ENCODE data around the gene FYTTD1. TPM values are rescaled to one million over a fixed set of nuclear protein-coding genes. Genes with fewer than 3 reads are reported as not detected.
"Not testable (repeated sequence)": the region's sequence is repeated elsewhere in the genome, so short reads cannot be mapped to it uniquely, and the experiment has no call there.

The FYTTD1 gene
- total RNA-seq, 1 experiment from 2014 or later = 75.4 TPM

DNA sequence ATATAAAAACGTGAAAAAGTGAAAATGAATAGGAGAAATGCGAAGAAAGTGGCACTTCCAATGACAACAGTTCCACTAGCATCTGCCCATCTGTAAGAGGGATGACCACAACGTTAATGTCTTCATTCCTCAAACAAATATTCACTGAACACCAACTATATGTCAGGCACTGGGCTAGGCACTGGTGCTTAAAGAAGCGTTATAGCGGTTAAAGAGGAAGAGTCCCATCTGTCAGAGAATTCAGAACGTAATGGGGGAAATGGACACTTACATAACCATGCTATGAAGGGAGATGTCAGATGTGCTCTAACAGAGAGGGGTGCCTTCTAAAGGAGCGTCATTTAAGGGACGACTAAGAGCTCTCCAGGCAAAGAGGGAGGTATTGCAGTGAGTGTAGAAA lies 21.2 kb upstream of the FYTTD1 start:
- ChIA-PET POLR2A (ENCODE audit: unreplicated experiment) (no interaction called here), CTCF (no interaction called here)
- H3F3A ChIP-seq (ENCODE audit: insufficient read depth, low read depth) = peaks cover 7% of the 10 kb centered on the region
- H3K36me3 ChIP-seq (ENCODE audit: low read depth) = 0 out of 2 replicates have a peak, but pooled peaks cover 3% of the 10 kb centered on the region
- H3K4me2 ChIP-seq = no peak overlapping the region
- TF ChIP-seq EZH2 (IDR thresholded peaks at IDR 0.05; ENCODE audit: low read depth) = no peak
- no peak for TF ChIP-seq CTCF (conservative IDR thresholded peaks at IDR 0.05)
- peaks cover 17% of the 10 kb centered on the region for H3K4me1 ChIP-seq (replicated peaks; ENCODE audit: insufficient read depth)
- no peak overlapping the region for H3K27ac ChIP-seq
- intact Hi-C loops (cut with micrococcal nuclease; ENCODE audit: unreplicated experiment) = no loop called here
- no peaks in the 10 kb centered on the region for H3K27me3 ChIP-seq (ENCODE audit: insufficient read depth, low read depth)
- H3K9me3 ChIP-seq (ENCODE audit: insufficient read depth, low read depth) = peaks cover 4% of the 10 kb centered on the region; the same call in 1 of the 2 replicates
- no peaks in the 10 kb centered on the region for H3K9me2 ChIP-seq (ENCODE audit: insufficient read depth)
- no TSS peak for BruUV-seq (replicated peaks)
- H3K4me3 ChIP-seq = no peak overlapping the region
- no peak overlapping the region for H2AFZ ChIP-seq
- H3K79me2 ChIP-seq (ENCODE audit: low read depth) = peaks cover 29% of the 10 kb centered on the region
- DNase-seq = no peak
- no peaks in the 10 kb centered on the region for H4K20me1 ChIP-seq (ENCODE audit: insufficient read depth)

DNA sequence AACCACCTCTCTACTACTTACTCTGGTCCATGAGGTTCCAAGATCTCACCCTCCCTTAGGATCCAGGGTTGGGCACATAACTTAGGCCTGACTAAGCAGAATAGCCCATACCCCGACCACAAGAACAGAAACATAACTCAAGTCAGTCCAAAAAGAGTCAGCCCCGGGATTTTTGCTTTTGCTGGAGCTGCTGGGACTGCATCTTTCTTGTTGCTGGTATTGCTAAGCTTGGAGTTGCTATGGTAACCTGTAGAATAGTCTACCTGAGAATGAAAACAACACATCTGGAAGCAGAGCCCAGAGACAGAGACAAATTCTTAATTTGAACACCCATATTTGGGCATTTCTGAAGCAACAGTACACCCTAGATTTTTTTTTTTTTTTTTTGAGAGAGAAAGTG lies 19.5 kb upstream of the FYTTD1 start:
- Histone ChIP-seq H3K4me2 (peak overlapping the region; percentile 42), H3K27me3 (ENCODE audit: insufficient read depth, low read depth) (no peaks in the 10 kb centered on the region), H4K20me1 (ENCODE audit: insufficient read depth) (no peaks in the 10 kb centered on the region), H3K79me2 (ENCODE audit: low read depth) (peaks cover 35% of the 10 kb centered on the region), H3K4me1 (replicated peaks; ENCODE audit: insufficient read depth) (peaks cover 21% of the 10 kb centered on the region), H3K9me2 (ENCODE audit: insufficient read depth) (no peaks in the 10 kb centered on the region), H2AFZ (no peak overlapping the region), H3K4me3 (no peak overlapping the region), H3K36me3 (ENCODE audit: low read depth) (no peaks in the 10 kb centered on the region), H3K9me3 (ENCODE audit: insufficient read depth, low read depth) (no peaks in the 10 kb centered on the region), H3F3A (ENCODE audit: insufficient read depth, low read depth) (peaks cover 7% of the 10 kb centered on the region), H3K27ac (peak overlapping the region; percentile 55)
- no peak for TF ChIP-seq EZH2 (IDR thresholded peaks at IDR 0.05; ENCODE audit: low read depth)
- TF ChIP-seq CTCF (conservative IDR thresholded peaks at IDR 0.05) = no peak
- ChIA-PET CTCF (interaction anchor here (0.7 kb wide), 1 partner anchor 495 kb away, joined by 4 read pairs; no protein-coding TSS in a partner anchor), POLR2A (ENCODE audit: unreplicated experiment) (no interaction called here)
- no TSS peak for BruUV-seq (replicated peaks)
- intact Hi-C loops (cut with micrococcal nuclease; ENCODE audit: unreplicated experiment) = no loop called here
- peak; percentile 52 to 78 for DNase-seq

DNA sequence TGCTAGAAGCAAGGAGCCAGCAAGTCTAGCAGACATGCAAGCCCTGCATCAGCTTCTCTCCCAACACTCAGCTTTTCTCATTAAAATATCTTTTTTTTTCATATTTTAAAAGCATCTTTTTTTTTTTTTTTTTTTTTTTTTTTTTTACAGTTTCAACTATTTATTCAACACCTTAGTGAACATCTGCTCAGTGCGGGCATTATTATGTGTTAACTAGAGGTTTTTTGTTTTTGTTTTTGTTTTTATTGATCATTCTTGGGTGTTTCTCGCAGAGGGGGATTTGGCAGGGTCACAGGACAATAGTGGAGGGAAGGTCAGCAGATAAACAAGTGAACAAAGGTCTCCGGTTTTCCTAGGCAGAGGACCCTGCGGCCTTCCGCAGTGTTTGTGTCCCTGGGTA lies 18.9 kb upstream of the FYTTD1 start:
- H3F3A ChIP-seq (ENCODE audit: insufficient read depth, low read depth); DNase-seq; POLR2A ChIA-PET (ENCODE audit: unreplicated experiment); H3K36me3 ChIP-seq (ENCODE audit: low read depth); H3K4me3 ChIP-seq; H3K27ac ChIP-seq; H3K9me3 ChIP-seq (ENCODE audit: insufficient read depth, low read depth); intact Hi-C loops (cut with micrococcal nuclease; ENCODE audit: unreplicated experiment); H3K4me2 ChIP-seq; CTCF ChIA-PET; H3K27me3 ChIP-seq (ENCODE audit: insufficient read depth, low read depth); H3K9me2 ChIP-seq (ENCODE audit: insufficient read depth); H4K20me1 ChIP-seq (ENCODE audit: insufficient read depth); H2AFZ ChIP-seq; BruUV-seq (replicated peaks): not testable (repeated sequence)
- H3K79me2 ChIP-seq (ENCODE audit: low read depth) = peaks cover 35% of the 10 kb centered on the region
- peaks cover 21% of the 10 kb centered on the region for H3K4me1 ChIP-seq (replicated peaks; ENCODE audit: insufficient read depth)

DNA sequence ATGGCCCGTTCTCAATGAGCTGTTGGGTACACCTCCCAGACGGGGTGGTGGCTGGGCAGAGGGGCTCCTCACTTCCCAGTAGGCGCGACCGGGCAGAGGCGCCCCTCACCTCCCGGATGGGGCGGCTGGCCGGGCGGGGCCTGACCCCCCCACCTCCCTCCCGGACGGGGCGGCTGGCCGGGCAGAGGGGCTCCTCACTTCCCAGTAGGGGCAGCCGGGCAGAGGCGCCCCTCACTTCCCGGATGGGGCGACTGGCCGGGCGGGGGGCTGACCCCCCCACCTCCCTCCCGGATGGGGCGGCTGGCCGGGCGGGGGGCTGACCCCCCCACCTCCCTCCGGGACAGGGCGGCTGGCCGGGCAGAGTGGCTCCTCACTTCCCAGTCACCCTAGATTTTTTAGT lies 18.2 kb upstream of the FYTTD1 start:
- intact Hi-C loops (cut with micrococcal nuclease; ENCODE audit: unreplicated experiment); H3F3A ChIP-seq (ENCODE audit: insufficient read depth, low read depth); BruUV-seq (replicated peaks); H3K27me3 ChIP-seq (ENCODE audit: insufficient read depth, low read depth); H4K20me1 ChIP-seq (ENCODE audit: insufficient read depth); DNase-seq; H3K9me3 ChIP-seq (ENCODE audit: insufficient read depth, low read depth); H3K27ac ChIP-seq; H2AFZ ChIP-seq; H3K4me3 ChIP-seq; CTCF ChIA-PET; H3K4me2 ChIP-seq; H3K9me2 ChIP-seq (ENCODE audit: insufficient read depth); H3K36me3 ChIP-seq (ENCODE audit: low read depth); POLR2A ChIA-PET (ENCODE audit: unreplicated experiment): not testable (repeated sequence)
- Histone ChIP-seq H3K4me1 (replicated peaks; ENCODE audit: insufficient read depth) (peaks cover 20% of the 10 kb centered on the region), H3K79me2 (ENCODE audit: low read depth) (peaks cover 39% of the 10 kb centered on the region)
